HCT116 (cell line): ENCODE measurements around the gene CERK. TPM values are rescaled to one million over a fixed set of nuclear protein-coding genes. Genes with fewer than 3 reads are reported as not detected.

ENCODE experiments used
- ATAC-seq: fragments of 200-7000 bp; cut with Tn5 transposase; 2 replicates; pipeline ENCODE4 v1.9.1; 2020; ENCODE audit warnings: mild to moderate bottlenecking, moderate library complexity
- BruUV-seq: library from RNA; stranded (reverse); fragments of 400-500 nt; replicated peaks from 2 replicates; lab custom pipeline; 2021; lab: Mats Ljungman, UMichigan
- CTCF ChIA-PET: fragments of 300-600 bp; sonication (Branson Sonifier 250); formaldehyde crosslinking; loops from one replicate; lab custom pipeline; 2021; ENCODE audit warnings: antibody characterized with exemption; lab: Charles Lee
- POLR2A ChIA-PET: fragments of 300-600, 350-600 bp; sonication (Branson Sonifier 250); formaldehyde crosslinking; loops from one replicate; lab custom pipeline; 2021; ENCODE audit warnings: antibody characterized with exemption; lab: Charles Lee
- RAD21 ChIA-PET, 2 experiments: fragments of 300-600 bp; sonication (Branson Sonifier 250); formaldehyde crosslinking; loops; one replicate each; lab custom pipeline; 2023; ENCODE audit warnings: low total read pairs in 2 of 2; ENCODE audit not compliant: uncharacterized antibody in 2 of 2, unreplicated experiment in 2 of 2, low non-redundant PET in 1 of 2; lab: Charles Lee
- DNase-seq: peaks from one replicate; pipeline ENCODE4 v3.0.0-alpha.2; 2010; ENCODE audit warnings: low read depth, low spot score
- H2AFZ ChIP-seq: fragments of 200-600 bp; shearing (Covaris generic), sonication (generic); 2 replicates; pipeline ENCODE4 v1.6.1; 2017; ENCODE audit warnings: low read depth, mixed run types, mixed read lengths, antibody characterized with exemption, low read length; ENCODE audit not compliant: poor library complexity, severe bottlenecking
- H3K27ac ChIP-seq: 2 replicates; pipeline ENCODE4 v1.5.1; 2012; ENCODE audit warnings: low read depth, low read length
- H3K27me3 ChIP-seq: fragments of 200-600 bp; sonication (generic); 2 replicates; pipeline ENCODE4 v1.6.1; 2016; ENCODE audit warnings: mixed run types, low read length, mixed read lengths; ENCODE audit not compliant: insufficient read depth
- H3K36me3 ChIP-seq, 2 experiments: fragments of 200-500 bp in 1 of 2; fragments of 200-600 bp in 1 of 2; sonication (Bioruptor generic) in 1 of 2; sonication (generic) in 1 of 2; 2 replicates each; pipeline versions ENCODE4 v1.5.1 to v1.6.1; 2014 to 2016; ENCODE audit warnings: low read length in 2 of 2, inconsistent platforms in 1 of 2, mixed read lengths in 1 of 2, mixed run types in 1 of 2; ENCODE audit not compliant: insufficient read depth in 2 of 2, control insufficient read depth in 1 of 2
- H3K4me1 ChIP-seq, 2 experiments: fragments of 200-600 bp in 1 of 2; sonication (generic) in 1 of 2; 2 replicates each; pipeline versions ENCODE4 v1.5.1 to v1.6.1; 2012 to 2017; ENCODE audit warnings: low read length in 2 of 2, inconsistent platforms in 1 of 2, mild to moderate bottlenecking in 1 of 2, mixed read lengths in 1 of 2, mixed run types in 1 of 2, moderate library complexity in 1 of 2; ENCODE audit not compliant: insufficient read depth in 2 of 2, control insufficient read depth in 1 of 2
- H3K4me2 ChIP-seq: fragments of 200-600 bp; sonication (generic); 2 replicates; pipeline ENCODE4 v1.6.1; 2017; ENCODE audit warnings: mixed run types, low read length, mixed read lengths
- H3K4me3 ChIP-seq, 2 experiments: fragments of 200-600 bp in 1 of 2; sonication (generic) in 1 of 2; replicated peaks in 1 of 2; 2 replicates each; pipeline ENCODE4 v1.5.1; 2011 to 2016; ENCODE audit warnings: low read length in 2 of 2, control low read depth in 1 of 2, low read depth in 1 of 2, mild to moderate bottlenecking in 1 of 2, mixed read lengths in 1 of 2, mixed run types in 1 of 2
- H3K79me2 ChIP-seq: fragments of 200-600 bp; sonication (generic); 2 replicates; pipeline ENCODE4 v1.6.1; 2017; ENCODE audit warnings: mild to moderate bottlenecking, mixed run types, low read length, moderate library complexity, mixed read lengths; ENCODE audit not compliant: insufficient read depth
- H3K9ac ChIP-seq: fragments of 200-600 bp; sonication (generic); 2 replicates; pipeline ENCODE4 v1.6.1; 2016; ENCODE audit warnings: low read length, mixed read lengths
- H3K9me2 ChIP-seq: fragments of 200-600 bp; sonication (generic), shearing (Covaris generic); 2 replicates; pipeline ENCODE4 v1.6.1; 2017; ENCODE audit warnings: mixed run types, mild to moderate bottlenecking, moderate library complexity; ENCODE audit not compliant: insufficient read depth
- H3K9me3 ChIP-seq, 2 experiments: fragments of 200-500 bp in 1 of 2; fragments of 200-600 bp in 1 of 2; sonication (Bioruptor generic) in 1 of 2; sonication (generic) in 1 of 2; 2 replicates each; pipeline ENCODE4 v1.6.1; 2014 to 2017; ENCODE audit warnings: low read length in 2 of 2, mixed read lengths in 2 of 2, inconsistent platforms in 1 of 2, low read depth in 1 of 2, mild to moderate bottlenecking in 1 of 2, mixed run types in 1 of 2, moderate library complexity in 1 of 2; ENCODE audit not compliant: control insufficient read depth in 1 of 2, insufficient read depth in 1 of 2
- H4K20me1 ChIP-seq: fragments of 200-600 bp; sonication (generic), shearing (Covaris generic); 2 replicates; pipeline ENCODE4 v1.6.1; 2017; ENCODE audit warnings: mixed run types, mild to moderate bottlenecking, moderate library complexity; ENCODE audit not compliant: insufficient read depth
- CBX3 ChIP-seq: IDR thresholded peaks from 2 replicates; pipeline ENCODE4 v1.6.1; 2012; ENCODE audit warnings: low read depth
- CEBPB ChIP-seq: IDR thresholded peaks from 2 replicates; pipeline ENCODE4 v1.6.1; 2012; ENCODE audit warnings: low read depth
- CTCF ChIP-seq, 3 experiments: fragments of 200-600 bp in 1 of 3; sonication (generic) in 1 of 3; IDR thresholded peaks in 2 of 3; conservative IDR thresholded peaks in 1 of 3; 2 replicates each; pipeline ENCODE4 v1.5.1; 2012 to 2017; ENCODE audit warnings: low read depth in 2 of 3, low read length in 2 of 3, antibody characterized with exemption in 1 of 3, borderline replicate concordance in 1 of 3, control low read depth in 1 of 3, mild to moderate bottlenecking in 1 of 3, mixed read lengths in 1 of 3, mixed run types in 1 of 3, moderate library complexity in 1 of 3; ENCODE audit not compliant: insufficient read depth in 1 of 3
- EZH2 ChIP-seq: fragments of 200-600 bp; sonication (generic); IDR thresholded peaks from 2 replicates; pipeline ENCODE4 v1.6.1; 2017; ENCODE audit warnings: antibody characterized with exemption, mixed run types
- FOSL1 ChIP-seq: IDR thresholded peaks from 2 replicates; pipeline ENCODE4 v1.6.1; 2012; ENCODE audit warnings: low read depth
- JUND ChIP-seq: IDR thresholded peaks from 2 replicates; pipeline ENCODE4 v1.6.1; 2012
- MAX ChIP-seq: IDR thresholded peaks from 2 replicates; pipeline ENCODE4 v1.6.1; 2012
- POLR2AphosphoS5 ChIP-seq: IDR thresholded peaks from 2 replicates; pipeline ENCODE4 v1.6.1; 2011; ENCODE audit warnings: mild to moderate bottlenecking, low read depth, low read length, moderate library complexity
- RAD21 ChIP-seq: IDR thresholded peaks from 2 replicates; pipeline ENCODE4 v1.6.1; 2012; ENCODE audit warnings: low read depth, mild to moderate bottlenecking
- SIN3A ChIP-seq: IDR thresholded peaks from 2 replicates; pipeline ENCODE4 v1.6.1; 2012; ENCODE audit warnings: low read depth
- SP1 ChIP-seq: IDR thresholded peaks from 2 replicates; pipeline ENCODE4 v1.6.1; 2012; ENCODE audit warnings: low read depth
- SRF ChIP-seq: IDR thresholded peaks from 2 replicates; pipeline ENCODE4 v1.6.1; 2012; ENCODE audit warnings: low read depth
- TCF7L2 ChIP-seq: IDR thresholded peaks from 2 replicates; pipeline ENCODE4 v1.7.0; 2011; ENCODE audit warnings: borderline replicate concordance, inconsistent platforms; ENCODE audit not compliant: insufficient read depth, insufficient read length; ENCODE audit errors: extremely low read depth
- YY1 ChIP-seq: IDR thresholded peaks from 2 replicates; pipeline ENCODE4 v1.6.1; 2011; ENCODE audit warnings: low read length, low read depth, moderate library complexity, mild to moderate bottlenecking; ENCODE audit not compliant: insufficient replicate concordance; ENCODE audit errors: extremely low read depth
- ZBTB33 ChIP-seq: IDR thresholded peaks from 2 replicates; pipeline ENCODE4 v1.6.1; 2011; ENCODE audit warnings: mild to moderate bottlenecking, low read length, moderate library complexity; ENCODE audit not compliant: insufficient replicate concordance; ENCODE audit errors: extremely low read depth
- ZFX ChIP-seq: fragments of 450-650 bp; IDR thresholded peaks from 2 replicates; pipeline ENCODE4 v1.6.1; 2017
- intact Hi-C: fragments of 100-400 bp; cut with micrococcal nuclease; formaldehyde crosslinking; loops from 2 replicates; pipeline ENCODE4 v1.10.0; 2022
- total RNA-seq: library from RNA; stranded (reverse); gene quantifications from one replicate; pipeline ENCODE4 v1.2.1, GENCODE V29; 2021; ENCODE audit not compliant: unreplicated experiment
- TF ChIP-seq, protein P1 (sequence below): IDR thresholded peaks from 2 replicates; pipeline ENCODE4 v1.6.1; 2012

The CERK gene
- total RNA-seq, 1 experiment from 2014 or later, result 35.0 TPM

DNA sequence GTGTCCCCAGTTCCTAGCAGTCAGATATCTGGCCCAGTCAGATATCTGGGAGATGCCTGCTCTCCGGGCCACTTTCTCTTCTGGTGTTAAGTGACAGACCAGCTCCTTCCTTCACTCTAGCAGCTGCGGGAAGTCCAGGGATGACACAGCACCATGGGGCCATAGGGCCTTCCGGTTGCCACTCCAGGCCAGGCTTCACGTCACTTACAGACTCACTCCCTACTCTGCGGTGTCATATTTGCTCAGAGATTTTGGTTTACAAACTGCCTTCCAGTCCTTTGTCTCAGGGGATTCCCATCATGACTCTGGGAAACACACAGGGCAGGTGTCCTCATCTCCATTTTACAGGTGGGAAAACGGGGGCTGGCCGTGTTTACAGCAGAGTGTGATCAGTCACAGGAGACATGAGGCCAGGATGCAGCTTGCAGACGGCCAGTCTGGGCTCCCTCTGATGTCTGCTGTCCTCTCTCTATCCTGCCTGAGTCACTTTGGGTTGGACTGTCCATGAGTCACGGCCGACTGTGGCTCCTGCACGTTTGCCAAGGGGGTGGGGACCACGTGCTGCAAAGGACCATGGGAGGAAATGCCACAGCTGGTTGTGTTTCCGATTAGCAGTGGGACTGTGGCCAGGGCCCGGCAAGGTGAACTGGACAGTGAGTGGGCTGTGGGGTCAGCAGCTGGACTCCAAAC is 16.2 kb upstream of the CERK start:
- Histone ChIP-seq H3K4me3 (peak overlapping the region; percentile 31 to 32), H3K27ac (peak overlapping the region; percentile 88), H3K9ac (peak overlapping the region; percentile 52), H2AFZ (no peak overlapping the region), H3K79me2 (no peaks in the 10 kb centered on the region), H3K9me2 (no peaks in the 10 kb centered on the region)
- ATAC-seq (peak; percentile 90), DNase-seq (peak; percentile 90)
- POLR2A ChIA-PET, result interaction anchor here (1.5 kb wide), 1 partner anchor 9 kb away, joined by 10 read pairs; the partner anchor contains the start of gene TBC1D22A
- intact Hi-C loops, result loop anchor here (1.0 kb wide), 1 partner anchor 16 kb away; the partner anchor contains the start of gene CERK
- TF ChIP-seq EZH2 (no peak), CEBPB (no peak), ZBTB33 (no peak), ZFX (0 out of 2 replicates have a peak, but pooled peaks have one; percentile 44), CTCF (IDR thresholded peaks at IDR 0.05 in 2 of 3, conservative IDR thresholded peaks at IDR 0.05 in 1 of 3; ENCODE audit: borderline replicate concordance in 1 of 3, insufficient read depth in 1 of 3, low read depth in 2 of 3, low read length in 2 of 3) (no peak), SP1 (peak; percentile 97), TCF7L2 (peak; percentile 93), POLR2AphosphoS5 (peak; percentile 70), JUND (peak; percentile 96), CBX3 (peak; percentile 95), MAX (peak; percentile 98), YY1 (peak; percentile 30), RAD21 (no peak), FOSL1 (peak; percentile 94), SRF (no peak; the same call in 1 of the 2 replicates), SIN3A (peak; percentile 97)
- TF ChIP-seq, protein P1, sequence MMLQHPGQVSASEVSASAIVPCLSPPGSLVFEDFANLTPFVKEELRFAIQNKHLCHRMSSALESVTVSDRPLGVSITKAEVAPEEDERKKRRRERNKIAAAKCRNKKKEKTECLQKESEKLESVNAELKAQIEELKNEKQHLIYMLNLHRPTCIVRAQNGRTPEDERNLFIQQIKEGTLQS, result no peak
- TF ChIP-seq, all 23 proteins: peak for 10
- ChIA-PET RAD21 (interaction anchor here in 1 of 2 experiments (1.3 kb wide), 1 partner anchor 190 kb away, joined by 3 read pairs; no protein-coding TSS in a partner anchor), CTCF (interaction anchor here (1.2 to 1.6 kb wide), 2 partner anchors 15 to 191 kb away, joined by 3 to 7 read pairs; no protein-coding TSS in a partner anchor)
- BruUV-seq, result TSS peak; percentile 68
- Histone ChIP-seq H3K9me3 (peaks cover 6 to 10% of the 10 kb centered on the region in 2 experiments; a peak in 1 of 4 replicates), H3K4me2 (peak overlapping the region; percentile 72), H4K20me1 (no peaks in the 10 kb centered on the region), H3K4me1 (peaks cover 16 to 50% of the 10 kb centered on the region in 2 experiments), H3K36me3 (no peaks in the 10 kb centered on the region), H3K27me3 (no peaks in the 10 kb centered on the region)
